Measurements from ENCODE around the gene COX7B. TPM values are rescaled to one million over a fixed set of nuclear protein-coding genes. Genes with fewer than 3 reads are reported as not detected.

The COX7B gene
- total RNA-seq = 475 and 584 TPM in 2 replicates

GRCh38 chrX:77899081-77899828 is at the start of gene COX7B:
TSS of gene COX7B (plus strand) at chrX:77899468. CDS start at chrX:77899554, 86 bp downstream.

GRCh38 chrX:77894921-77895886 is 4.1 kb upstream of the COX7B start, which contains the start of gene MAGT1:
TSS of gene MAGT1 (minus strand) at chrX:77895435. CDS start at chrX:77895410, 25 bp downstream.

GRCh38 chrX:77910108-77910840 is 11.0 kb downstream of the COX7B start, which contains the start of gene ATP7A:
TSS of gene ATP7A (plus strand) at chrX:77910693. CDS start at chrX:77971642, 60,949 bp downstream.

Other genes starting within 250 kb of the COX7B start
- gene ATRX, start 113.3 kb upstream of the COX7B start, total RNA-seq = 118 and 138 TPM in 2 replicates
- 478 and 593 TPM in 2 replicates for gene MAGT1, start 4.0 kb upstream of the COX7B start, total RNA-seq
- gene ATP7A, start 11.2 kb downstream of the COX7B start, total RNA-seq = 18.2 and 20.3 TPM in 2 replicates
- not detected in 2 replicates for gene PGAM4, start 70.2 kb downstream of the COX7B start, total RNA-seq
- 243 and 266 TPM in 2 replicates for gene PGK1, start 204.8 kb downstream of the COX7B start, total RNA-seq
- gene TAF9B, start 240.2 kb downstream of the COX7B start, total RNA-seq = 46.8 and 50.9 TPM in 2 replicates

All from aortic smooth muscle cell (primary cell).